ENCODE measurements around the gene PLEKHG4B. TPM values are rescaled to one million over a fixed set of nuclear protein-coding genes. Genes with fewer than 3 reads are reported as not detected.

The PLEKHG4B gene
- polyA plus RNA-seq, 3 donors = not detected

GRCh38 chr5:106587-106986 lies 14.6 kb downstream of the PLEKHG4B start:
- Mint-ChIP-seq H3K4me1 (no peaks in the 10 kb centered on the region), H3K9me3 (peaks cover 0 to 11% (median 2%) of the 10 kb centered on the region in 7 donors), H3K27me3 (ENCODE audit: low read depth in 3 of 3) (peaks cover 0 to 3% (median 2%) of the 10 kb centered on the region in 3 donors), H3K4me3 (no peak overlapping the region), H3K27ac (no peak overlapping the region), H3K36me3 (no peaks in the 10 kb centered on the region)
- Histone ChIP-seq H3K27me3 (ENCODE audit: control insufficient read depth in 2 of 2, insufficient read depth in 2 of 2, low read length in 2 of 2) (no peaks in the 10 kb centered on the region), H3K4me2 (replicated peaks; ENCODE audit: extremely low read depth, low read length, poor library complexity, severe bottlenecking) (no peak overlapping the region), H3K4me3 (replicated peaks in 1 of 3; ENCODE audit: low read depth in 2 of 3, low read length in 3 of 3) (no peak overlapping the region), H3K4me1 (ENCODE audit: control insufficient read depth in 1 of 2, insufficient read depth in 2 of 2, low read length in 2 of 2) (no peaks in the 10 kb centered on the region), H2AFZ (ENCODE audit: insufficient read depth, low read depth, low read length, poor library complexity, severe bottlenecking) (no peak overlapping the region), H3K9me3 (replicated peaks in 1 of 2; ENCODE audit: control insufficient read depth in 1 of 2, insufficient read depth in 1 of 2, low read length in 2 of 2) (no peaks in the 10 kb centered on the region), H3K79me2 (ENCODE audit: insufficient read depth, low read length) (no peaks in the 10 kb centered on the region), H3K9ac (ENCODE audit: insufficient read depth, low read length, poor library complexity, severe bottlenecking) (no peak overlapping the region), H4K20me1 (ENCODE audit: insufficient read depth, low read length) (no peaks in the 10 kb centered on the region), H3K27ac (ENCODE audit: low read depth in 1 of 2, low read length in 2 of 2) (no peak overlapping the region), H3K36me3 (replicated peaks in 1 of 2; ENCODE audit: control insufficient read depth in 1 of 2, insufficient read depth in 2 of 2, low read length in 2 of 2) (no peaks in the 10 kb centered on the region)
- WGBS (ENCODE audit: insufficient coverage) = 89% methylated on average over 13 of the region's 13 CpGs
- no peak for TF ChIP-seq CTCF (IDR thresholded peaks at IDR 0.05)
- intact Hi-C loops (cut with micrococcal nuclease) = no loop called here
- no peak for DNase-seq

- Mint-ChIP-seq H3K27ac (no peak overlapping the region), H3K4me1 (no peaks in the 10 kb centered on the region), H3K27me3 (ENCODE audit: low read depth in 3 of 3) (peaks cover 0 to 4% (median 3%) of the 10 kb centered on the region in 3 donors), H3K9me3 (peaks cover 0 to 11% (median 2%) of the 10 kb centered on the region in 7 donors), H3K36me3 (no peaks in the 10 kb centered on the region), H3K4me3 (no peak overlapping the region)
- Histone ChIP-seq H3K79me2 (ENCODE audit: insufficient read depth, low read length) (no peaks in the 10 kb centered on the region), H3K4me1 (ENCODE audit: control insufficient read depth in 1 of 2, insufficient read depth in 2 of 2, low read length in 2 of 2) (no peaks in the 10 kb centered on the region), H3K36me3 (replicated peaks in 1 of 2; ENCODE audit: control insufficient read depth in 1 of 2, insufficient read depth in 2 of 2, low read length in 2 of 2) (no peaks in the 10 kb centered on the region), H3K4me3 (replicated peaks in 1 of 3; ENCODE audit: low read depth in 2 of 3, low read length in 3 of 3) (no peak overlapping the region), H2AFZ (ENCODE audit: insufficient read depth, low read depth, low read length, poor library complexity, severe bottlenecking) (no peak overlapping the region), H3K9me3 (replicated peaks in 1 of 2; ENCODE audit: control insufficient read depth in 1 of 2, insufficient read depth in 1 of 2, low read length in 2 of 2) (no peaks in the 10 kb centered on the region), H3K27ac (ENCODE audit: low read depth in 1 of 2, low read length in 2 of 2) (no peak overlapping the region), H3K4me2 (replicated peaks; ENCODE audit: extremely low read depth, low read length, poor library complexity, severe bottlenecking) (no peak overlapping the region), H3K9ac (ENCODE audit: insufficient read depth, low read length, poor library complexity, severe bottlenecking) (no peak overlapping the region), H4K20me1 (ENCODE audit: insufficient read depth, low read length) (no peaks in the 10 kb centered on the region), H3K27me3 (ENCODE audit: control insufficient read depth in 2 of 2, insufficient read depth in 2 of 2, low read length in 2 of 2) (no peaks in the 10 kb centered on the region)
- no peak for DNase-seq
- TF ChIP-seq CTCF (IDR thresholded peaks at IDR 0.05) = no peak
- intact Hi-C loops (cut with micrococcal nuclease) = no loop called here
- 95% methylated on average over 5 of the region's 6 CpGs for WGBS (ENCODE audit: insufficient coverage)
Measured at GRCh38 chr5:107526-107925, 15.6 kb downstream of the PLEKHG4B start.

Data from CD14-positive monocyte (primary cell).